Activated CD4-positive, alpha-beta T cell treated with anti-CD3 and anti-CD28 coated beads, Interleukin-2, amount 50 U/mL, for 16 hours (primary cell): ENCODE measurements around the gene KIF3C.
A peak's percentile ranks its signal among the peaks of the same experiment; 100 is the strongest.
"Not testable (repeated sequence)": the region's sequence is repeated elsewhere in the genome, so short reads cannot be mapped to it uniquely, and the experiment has no call there.

ENCODE experiments used
- DNase-seq: peaks from one replicate; pipeline ENCODE4 v3.0.0-alpha.2; 2020

The KIF3C gene

DNA sequence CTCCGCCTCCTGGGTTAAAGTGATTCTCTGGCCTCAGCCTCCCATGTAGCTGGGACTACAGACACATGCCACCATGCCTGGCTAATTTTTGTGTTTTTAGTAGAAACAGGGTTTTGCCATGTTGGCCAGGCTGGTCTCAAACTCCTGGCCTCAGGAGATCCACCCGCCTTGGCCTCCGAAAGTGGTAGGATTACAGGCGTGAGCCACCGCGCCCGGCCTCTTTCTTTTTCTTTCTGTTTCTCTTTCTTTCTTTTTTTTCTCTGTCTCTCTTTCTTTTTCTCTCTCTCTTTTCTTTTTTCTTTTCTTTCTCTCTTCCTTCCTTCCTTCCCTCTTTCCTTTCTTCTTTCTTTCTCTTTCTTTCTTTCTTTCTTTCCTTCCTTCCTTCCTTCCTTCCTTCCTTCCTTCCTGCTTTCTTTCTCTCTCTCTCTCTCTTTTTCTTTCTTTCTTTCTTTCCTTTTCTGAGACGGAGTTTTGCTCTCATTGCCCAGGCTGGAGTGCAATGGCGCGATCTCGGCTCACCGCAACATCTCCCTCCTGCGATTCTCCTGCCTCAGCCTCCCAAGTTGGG, 16.6 kb upstream of the KIF3C start:
- DNase-seq: not testable (repeated sequence)

DNA sequence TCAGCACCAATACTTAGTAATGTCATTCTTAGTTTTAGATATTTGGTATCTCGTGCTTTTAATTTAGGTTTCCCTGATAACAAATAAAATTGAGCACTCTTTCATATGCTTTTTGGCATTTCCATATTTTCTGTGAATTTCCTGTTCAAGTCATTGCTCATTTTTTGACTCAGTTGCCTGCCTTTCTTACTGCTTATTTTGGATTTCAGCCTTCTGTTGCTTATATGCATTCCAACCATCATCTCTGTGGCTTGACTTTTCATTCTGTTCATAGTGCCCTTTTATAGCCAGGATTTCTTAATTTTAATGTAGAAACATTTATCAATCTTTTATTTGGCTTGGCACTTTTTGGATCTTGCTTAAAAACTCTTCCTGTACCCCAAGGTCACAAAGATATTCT, 14.5 kb upstream of the KIF3C start:
- DNase-seq: no peak

DNA sequence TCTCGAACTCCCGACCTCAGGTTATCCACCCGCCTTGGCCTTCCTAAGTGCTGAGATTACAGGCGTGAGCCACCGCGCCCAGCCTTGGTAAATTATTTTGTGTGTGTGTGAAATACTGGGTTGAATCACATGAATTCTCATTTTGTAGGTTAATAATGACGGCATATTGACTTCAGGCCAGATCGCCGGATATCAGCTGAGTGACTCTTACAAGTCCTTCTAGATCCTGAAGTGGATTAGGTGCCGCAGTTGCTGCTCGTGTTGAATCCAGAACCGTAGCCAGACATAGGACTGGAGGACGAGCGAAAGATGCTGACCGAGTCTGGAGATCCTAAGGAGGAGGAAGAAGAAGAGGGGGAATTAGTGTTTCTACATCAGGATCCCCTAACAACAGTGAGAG, 12.2 kb upstream of the KIF3C start:
- DNase-seq: no peak

DNA sequence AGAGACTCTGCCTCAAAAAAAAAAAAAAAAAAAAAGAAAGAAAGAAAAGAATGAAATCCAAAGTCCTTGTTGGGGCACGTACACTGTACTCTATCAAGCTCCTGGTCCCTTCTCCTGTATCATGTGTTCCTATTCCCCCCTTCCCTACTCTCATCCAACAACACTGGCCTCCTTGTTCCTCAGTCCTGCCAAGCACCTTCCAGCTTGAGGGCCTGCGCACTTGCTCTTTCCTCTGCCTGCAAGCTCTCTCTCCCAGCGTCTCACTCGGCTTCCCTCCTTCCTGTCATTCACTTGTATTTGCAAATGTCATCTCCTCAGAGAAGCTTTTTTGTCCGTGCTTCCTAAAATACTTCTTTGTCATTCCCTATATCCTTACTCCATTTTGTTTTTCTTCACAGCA, 10.8 kb upstream of the KIF3C start:
- DNase-seq: no peak

DNA sequence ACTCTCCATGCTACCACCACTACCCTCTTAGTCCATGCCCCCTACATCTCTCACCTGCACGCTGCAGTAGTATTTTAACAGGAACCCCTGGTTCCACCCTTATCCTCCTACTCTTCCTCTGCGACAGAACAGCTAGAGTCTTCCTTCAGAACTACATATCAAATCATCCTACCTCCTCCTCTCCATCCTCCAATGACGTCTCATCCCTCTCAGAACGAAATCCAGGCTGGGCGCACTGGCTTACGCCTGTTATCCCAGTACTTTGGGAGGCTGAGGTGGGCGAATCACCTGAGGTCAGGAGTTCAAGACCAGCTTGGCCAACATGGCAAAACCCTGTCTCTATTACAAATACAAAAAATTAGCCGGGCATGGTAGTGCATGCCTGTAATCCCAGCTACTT, 10.3 kb upstream of the KIF3C start:
- DNase-seq: no peak

DNA sequence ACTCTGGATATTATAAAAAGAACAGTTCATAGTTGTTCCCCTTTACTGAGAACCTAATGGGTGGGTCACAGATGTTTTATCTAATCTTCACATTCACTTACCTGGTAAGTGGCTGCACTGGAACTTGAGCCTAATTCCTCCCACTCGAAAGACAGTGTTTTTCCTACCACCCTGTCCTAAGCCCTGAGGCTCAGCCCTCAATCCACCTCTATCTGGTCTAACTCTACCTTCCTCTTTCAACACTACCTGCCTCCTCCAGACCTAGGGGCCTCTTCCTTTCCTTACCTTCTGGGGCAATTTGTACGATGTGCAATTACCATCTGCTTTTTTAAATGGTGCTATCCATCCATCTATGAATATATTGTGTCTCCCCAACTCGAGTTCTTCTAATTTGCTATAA, 9.7 kb upstream of the KIF3C start:
- no peak for DNase-seq

DNA sequence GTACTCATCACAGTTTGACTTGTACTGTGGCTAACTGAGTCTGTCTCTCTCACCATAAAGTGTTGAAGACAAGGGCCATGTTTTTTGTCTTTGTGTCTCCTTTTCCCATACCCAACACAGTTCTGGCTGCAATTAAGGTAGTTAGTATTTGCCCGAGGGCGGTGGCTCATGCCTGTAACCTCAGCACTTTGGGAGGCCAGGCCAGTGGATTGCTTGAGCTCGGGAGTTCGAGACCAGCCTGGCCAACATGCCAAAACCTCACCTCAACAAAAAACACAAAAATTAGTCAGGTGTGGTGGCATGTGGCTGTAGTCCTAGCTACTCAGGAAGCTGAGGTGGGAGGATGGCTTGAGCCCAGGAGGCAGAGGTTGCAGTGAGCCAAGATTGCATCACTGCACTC, 6.9 kb upstream of the KIF3C start:
- DNase-seq: no peak

DNA sequence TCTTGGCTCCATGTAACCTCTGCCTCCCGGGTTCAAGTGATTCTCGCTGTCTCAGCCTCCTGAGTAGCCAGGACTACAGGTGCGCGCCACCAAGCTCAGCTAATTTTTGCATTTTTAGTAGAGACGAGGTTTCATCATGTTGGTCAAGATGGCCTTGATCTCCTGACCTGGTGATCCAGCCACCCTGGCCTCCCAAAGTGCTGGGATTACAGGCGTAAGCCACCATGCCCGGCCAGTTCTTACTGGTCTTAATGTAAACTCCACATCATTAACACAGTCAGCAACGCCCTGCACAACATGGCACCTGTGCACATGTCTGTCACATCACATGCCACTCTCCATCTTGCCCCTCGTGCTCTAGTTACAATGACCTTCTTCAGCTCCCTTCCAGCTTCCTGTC, 5.8 kb upstream of the KIF3C start:
- DNase-seq: no peak

DNA sequence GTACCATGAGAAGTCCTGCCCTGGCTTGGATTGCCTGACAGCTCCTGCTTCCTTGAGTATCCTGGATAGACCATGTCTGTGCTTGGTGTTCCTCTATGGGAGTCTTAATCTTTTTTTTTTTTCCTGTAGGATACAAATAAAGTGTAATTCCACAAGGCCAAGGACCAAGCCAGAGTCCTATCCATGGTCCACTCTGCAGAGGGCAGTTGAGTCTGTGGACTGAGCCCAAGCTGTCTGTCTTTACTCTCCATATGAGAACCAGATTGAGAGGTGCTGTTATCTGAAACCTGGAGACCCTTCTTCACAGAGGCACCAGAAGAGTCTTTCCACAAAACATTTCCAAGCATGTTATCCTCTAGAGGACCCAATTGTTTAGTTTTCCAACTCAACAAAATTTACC, 1.4 kb upstream of the KIF3C start:
- DNase-seq: no peak

DNA sequence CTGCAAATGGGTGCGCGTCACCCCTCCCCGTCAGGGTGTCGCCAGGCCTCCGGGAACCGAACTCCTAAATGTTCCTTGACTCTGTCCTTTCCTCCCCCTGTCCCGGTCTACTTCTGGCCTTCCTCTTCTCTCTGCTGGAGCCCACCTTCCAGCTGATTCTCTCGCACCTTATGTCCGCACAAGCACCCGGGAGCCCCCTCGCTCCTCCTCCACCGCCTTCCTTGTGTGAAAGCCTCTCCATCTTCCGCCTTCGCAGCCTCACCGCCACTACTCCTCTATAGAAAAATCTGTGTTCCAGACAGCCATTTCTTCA, 627 bp upstream of the KIF3C start:
- DNase-seq: no peak

DNA sequence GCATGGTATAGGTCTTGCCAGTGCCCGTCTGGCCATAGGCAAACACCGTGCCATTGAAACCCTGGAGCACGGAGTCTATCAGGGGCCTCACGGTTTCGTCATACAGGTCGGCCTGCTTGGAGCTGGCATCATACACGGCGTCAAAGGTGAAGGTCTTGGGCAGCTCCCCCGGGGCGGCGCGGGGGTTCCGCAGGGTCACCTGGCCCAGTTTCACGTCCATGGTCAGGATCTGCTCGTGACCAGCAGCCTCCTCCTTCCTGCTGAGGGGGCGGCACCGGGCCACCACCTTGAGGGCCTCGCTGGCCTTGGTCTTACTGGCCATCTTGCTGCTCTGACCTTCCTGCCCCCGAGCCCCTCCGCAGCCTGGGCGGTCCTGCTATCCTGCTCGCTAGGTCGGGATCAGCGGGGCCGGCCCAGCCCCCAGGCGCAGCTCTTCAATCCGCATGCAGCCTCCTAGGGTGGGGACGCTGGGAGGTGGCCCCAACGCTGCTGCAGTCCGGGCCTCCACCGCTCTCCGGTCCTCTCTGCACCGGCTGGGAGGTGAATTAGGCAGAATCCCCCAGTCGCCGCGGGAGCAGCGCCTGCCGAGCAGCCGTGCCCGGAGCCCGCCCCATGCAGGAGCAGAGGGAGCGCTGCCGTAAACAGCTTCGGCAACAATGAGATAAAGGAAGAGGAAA, 563 bp downstream of the KIF3C start:
- DNase-seq: no peak

DNA sequence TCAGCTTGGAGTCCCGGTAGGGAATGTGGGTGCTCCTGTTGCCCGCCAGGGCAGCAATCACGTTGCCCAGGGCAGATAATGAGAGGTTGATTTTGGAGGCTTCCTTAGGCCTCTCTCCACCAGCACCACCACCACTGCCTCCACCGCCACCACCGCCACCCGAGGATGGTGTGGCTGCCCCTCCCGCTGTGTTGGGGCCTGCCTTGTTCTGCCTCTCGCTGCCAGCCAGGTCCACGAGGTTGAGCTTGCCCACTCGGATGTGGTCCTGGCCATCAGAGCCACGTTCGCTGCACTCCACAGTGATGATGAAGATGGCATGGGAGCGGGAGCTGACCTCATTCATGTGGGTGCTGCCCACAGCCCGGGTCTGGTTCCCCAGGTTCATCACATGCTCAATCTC, 1.3 kb downstream of the KIF3C start:
- DNase-seq: no peak

DNA sequence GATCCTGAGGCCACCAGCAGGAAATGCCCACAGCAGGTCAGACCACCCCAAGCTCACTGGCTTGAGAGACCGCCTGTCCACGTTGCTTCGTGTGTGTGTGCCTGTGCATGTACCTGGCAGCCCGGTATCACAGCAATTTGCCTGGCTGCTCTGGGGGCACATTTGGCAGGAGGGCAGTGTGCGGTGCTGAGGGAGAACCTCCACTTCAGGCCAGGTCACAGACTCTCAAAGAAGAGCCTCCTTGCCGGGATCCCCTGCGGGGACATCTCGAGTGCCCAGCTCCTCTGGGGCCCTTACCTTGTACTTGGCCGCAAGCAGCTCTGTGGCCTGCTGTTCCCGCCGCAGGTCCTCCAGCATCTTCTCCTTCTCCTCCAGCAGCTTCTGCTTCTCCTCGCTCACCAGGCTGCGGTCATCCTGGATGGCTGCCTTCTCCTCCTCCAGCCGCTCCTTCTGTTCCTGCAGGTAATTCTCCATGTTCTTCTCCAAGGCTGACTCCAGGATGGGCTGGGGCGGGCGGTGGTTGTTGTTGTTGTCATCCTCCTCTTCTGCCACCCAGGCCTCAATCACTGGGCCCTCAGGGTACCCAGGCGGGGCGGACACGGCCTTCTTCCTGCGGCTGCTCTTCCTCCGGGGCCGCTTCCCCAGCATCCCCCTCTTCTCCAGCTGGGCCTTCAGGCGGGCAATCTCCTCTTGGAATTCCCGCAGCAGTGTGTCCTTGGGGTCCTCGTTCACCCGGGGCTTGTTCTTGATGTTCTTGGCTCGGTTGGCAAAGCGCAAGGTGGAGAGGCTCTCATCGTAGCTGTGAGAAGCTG, 2.0 kb downstream of the KIF3C start:
- DNase-seq: no peak

DNA sequence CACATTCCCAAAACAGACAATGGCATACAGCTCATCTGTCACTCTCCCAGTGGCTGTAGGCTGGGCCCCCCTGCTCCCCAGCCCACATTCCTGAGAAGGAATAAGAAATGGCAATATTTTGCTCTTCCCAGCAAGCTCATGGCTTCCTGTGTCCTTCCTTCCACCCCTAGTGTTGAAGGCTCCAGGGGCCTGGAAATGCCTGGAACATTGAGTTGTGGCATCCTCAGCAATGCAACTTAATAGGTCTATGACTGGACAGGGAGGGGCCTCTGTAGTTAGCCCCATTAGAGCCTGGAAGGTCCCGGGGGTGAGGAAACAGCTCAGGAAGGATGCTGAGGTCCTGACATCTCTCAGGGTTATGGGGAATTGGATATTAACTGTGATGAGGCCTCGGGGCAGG, 3.3 kb downstream of the KIF3C start:
- DNase-seq: no peak

DNA sequence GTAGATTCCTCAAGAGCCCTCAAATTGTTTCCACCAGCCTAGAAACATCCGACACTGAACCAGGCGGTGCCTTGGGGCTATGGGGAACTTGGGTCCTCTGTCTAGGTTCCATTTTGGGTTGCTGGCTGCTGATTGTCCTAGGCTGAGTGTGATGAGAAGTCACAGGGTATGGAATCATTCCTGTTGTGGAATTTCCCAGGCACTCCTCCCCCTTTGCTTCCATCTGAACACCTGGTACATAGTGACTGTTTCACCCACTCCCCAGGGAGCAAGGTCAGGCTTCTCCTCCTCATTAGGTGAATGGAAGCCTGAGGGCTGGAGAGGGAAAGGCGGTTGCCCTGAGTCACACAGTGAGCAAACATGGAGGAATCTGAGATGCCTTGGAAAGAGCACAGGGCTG, 4.5 kb downstream of the KIF3C start:
- DNase-seq: no peak

DNA sequence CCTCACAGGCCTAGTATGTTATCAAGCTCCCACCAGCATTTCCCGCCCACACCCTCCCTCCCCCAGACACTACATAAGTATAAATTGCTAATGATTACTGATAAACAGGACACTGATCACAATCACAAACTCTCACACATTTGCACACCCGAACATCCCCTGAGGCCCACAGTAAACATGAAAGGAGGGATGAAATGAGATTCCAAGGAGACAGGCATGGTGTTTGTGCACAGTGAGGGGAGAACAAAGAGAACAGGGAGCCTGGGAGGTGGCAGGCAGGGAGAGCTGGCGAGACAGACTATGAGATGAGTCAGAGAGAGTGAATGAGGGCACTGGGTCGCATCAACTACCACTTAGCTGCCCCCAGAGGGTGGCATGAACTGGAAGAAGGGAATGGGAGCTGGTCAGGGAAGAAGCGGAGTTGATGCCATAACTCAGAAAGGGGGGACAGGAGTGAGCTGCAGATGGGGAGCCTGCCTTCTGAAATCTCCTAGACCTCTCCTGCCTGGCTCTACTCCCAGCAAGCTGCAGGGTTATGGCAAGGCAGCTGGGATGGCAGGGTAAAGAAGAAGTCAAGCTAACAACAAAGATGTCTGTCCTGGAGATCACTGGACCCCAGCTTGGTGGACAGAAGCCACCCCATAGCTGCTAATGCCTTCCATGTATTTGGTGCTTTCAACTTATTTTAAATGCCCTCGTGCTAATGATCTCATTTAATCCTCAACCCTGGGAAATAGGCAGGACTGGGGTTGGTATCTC, 5.1 kb downstream of the KIF3C start:
- no peak for DNase-seq

DNA sequence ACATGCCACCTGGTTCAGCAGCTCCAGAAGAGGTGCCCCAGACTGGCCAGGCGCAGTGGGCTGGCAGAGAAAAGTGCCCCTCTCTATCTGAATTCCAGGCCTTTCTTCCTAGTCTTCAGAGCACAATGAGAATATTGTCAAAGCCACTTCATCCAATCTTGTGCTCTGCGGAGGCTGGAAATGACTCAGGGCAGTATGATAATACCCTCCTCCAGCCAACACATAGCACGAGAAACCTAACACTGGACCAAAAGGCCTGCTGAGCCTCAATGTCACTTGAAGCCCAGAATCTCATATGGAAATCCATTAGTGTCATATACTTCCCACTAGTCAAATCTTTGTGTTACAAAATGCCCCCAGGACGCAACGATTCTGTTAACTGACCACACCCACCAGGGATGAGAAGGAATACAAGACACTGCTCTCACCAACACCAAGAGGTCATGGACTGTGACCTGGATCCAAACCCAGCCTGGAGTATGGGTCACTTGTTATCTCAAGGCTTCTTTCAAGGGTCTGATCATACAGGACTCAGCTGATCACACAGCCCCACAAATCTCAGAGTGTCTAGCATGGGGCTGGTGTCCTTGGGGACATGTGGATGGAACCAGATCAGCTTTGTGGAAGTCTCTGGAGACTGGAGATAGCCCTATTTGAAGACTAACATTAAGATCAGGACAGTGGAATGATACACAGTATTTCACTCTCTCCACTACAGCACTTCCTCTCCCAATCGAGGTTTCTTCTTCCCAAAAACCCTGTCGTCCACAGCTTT, 10.1 kb downstream of the KIF3C start:
- DNase-seq: no peak

DNA sequence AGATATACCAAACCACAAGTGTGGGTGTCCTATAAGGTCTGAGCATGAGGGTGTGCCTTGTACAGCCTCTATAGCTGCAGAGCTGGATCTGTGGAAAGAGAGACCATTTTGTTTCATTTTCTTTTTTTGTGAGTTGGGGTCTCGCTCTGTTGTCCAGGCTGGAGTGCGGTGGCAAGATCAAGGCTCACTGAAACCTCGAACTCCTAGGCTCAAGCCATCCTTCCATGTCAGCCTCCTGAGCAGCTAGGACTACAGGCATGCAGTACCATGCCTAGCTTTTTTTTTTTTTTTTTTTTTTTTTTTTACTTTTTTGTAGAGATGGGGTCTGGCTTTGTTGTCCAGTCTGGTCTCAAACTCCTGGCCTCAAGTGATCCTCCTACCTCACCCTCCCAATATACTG, 10.7 kb downstream of the KIF3C start:
- DNase-seq: no peak

DNA sequence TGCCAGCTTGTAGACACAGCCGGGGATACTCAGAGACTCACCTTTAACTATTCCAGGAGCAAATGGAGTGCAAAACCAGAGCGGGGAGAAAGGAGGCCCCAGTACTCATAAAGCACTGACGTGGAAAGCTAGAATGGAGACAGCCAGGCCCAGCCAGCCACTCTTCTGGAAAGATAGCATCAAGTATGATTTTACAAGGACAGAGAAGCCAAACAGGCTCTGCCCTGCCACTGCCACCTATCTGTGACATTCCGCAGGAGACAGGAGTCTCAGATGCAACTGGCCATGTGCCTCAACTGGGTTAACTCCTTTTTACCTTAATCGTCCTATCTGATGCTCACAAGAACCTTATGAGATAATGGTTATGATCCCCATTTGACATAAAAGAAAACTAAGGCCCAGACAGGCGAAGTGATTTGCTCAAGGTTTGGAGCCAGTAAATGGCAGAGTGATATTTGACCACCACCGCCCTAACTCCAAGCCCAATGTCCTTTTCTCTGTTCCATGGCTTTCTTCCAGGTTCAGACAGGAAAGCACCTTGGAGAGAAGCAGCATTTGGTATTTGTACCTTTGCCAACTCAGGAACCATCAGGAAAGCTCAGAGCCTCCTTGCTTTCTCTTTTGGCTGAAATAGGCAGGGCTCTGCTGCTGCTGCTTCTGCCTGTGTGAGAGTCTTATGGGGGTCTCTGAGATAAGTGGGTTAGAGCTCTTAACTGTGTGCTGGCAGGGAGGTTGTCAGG, 15.6 kb downstream of the KIF3C start:
- no peak for DNase-seq

DNA sequence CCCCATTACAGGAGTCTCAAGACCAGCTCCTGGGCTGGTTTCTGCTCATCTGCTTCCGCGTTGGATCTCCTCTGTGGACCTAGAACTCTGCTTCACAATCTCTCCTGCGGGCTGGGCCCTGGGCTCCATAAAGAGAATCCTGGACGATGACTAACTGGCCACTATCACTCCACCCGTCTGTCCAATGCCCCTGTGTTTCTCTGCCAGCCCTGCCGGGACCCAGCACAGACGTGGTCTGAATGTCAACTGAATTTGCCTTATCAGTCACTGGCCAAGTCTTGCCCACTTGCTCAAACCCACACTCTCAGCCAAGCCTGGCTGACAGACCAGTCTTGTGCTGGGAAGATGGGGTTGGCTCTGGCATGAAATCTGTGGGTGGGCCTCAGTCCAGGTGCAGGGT, 17.4 kb downstream of the KIF3C start:
- DNase-seq: no peak

DNA sequence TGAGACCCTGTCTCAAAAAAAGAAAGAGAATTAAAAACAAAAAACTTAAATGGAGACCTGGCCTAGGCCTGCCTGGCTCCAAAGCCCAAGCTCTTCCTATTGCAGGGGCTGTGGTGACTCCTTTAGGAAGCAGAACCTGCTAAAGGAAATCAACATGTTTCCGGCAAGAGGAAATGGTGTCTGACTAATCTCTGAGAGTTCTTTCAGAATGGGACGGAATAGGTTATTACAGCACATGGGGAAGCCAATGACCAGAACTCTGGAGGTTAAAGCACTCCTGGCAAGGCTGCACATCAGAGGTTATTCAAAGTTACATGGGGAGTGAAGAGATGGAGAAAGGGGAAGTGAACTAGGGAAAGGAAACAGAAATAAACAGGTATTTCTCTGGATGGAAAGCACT, 21.4 kb downstream of the KIF3C start:
- DNase-seq: peak; percentile 42

DNA sequence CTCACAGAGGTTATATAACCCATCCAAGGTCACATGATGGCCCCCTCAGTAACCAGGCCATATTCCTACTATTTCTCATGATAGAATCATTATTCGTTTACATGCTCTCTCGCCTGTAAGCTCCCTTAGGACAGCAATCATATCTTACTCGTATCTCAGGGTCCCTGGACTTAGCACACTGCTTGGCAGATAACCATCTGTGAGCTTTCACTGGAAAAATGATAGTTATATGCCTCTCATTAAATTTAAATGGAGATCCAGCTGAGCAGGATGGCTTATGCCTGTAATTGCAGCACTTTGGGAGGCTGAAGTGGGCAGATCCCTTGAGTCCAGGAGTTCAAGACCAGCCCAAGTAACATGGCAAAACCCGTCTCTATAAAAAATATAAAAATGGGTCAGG, 21.9 kb downstream of the KIF3C start:
- no peak for DNase-seq
